Measurements from ENCODE around the gene RPS3A.
"Not testable (repeated sequence)": the region's sequence is repeated elsewhere in the genome, so short reads cannot be mapped to it uniquely, and the experiment has no call there.

The RPS3A gene

GRCh38 chr4:151099229-151099975 lies at the start of gene RPS3A:
Gene RPS3A (plus strand): TSS chr4:151099628. CDS start chr4:151099653, 25 bp downstream.
- TF ChIP-seq POLR2A (IDR thresholded peaks at IDR 0.05; ENCODE audit: low read length) (peak; percentile 99), GATA1 (IDR thresholded peaks at IDR 0.05; ENCODE audit: low read depth, low read length) (no peak)
- DNase-seq = peak; percentile 98 to 99

DNA sequence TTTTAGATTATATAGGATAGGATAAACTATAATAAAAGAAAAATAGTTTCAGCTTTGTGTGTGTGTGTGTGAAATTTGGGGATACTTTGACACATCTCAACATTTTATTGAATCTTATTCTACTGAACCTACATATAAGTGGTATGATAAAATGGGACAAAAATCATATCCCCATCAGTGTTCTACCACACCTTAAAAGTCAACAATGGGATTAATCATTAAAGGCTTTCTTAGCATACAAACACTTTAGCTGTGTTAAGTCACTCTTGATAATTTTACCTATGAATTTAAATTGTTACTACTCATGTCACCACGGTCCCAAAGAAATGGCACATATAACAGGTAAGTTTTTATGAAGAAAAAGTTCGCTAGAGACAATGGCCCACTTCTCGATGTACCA lies 46.6 kb upstream of the RPS3A start:
- TF ChIP-seq GATA1 (IDR thresholded peaks at IDR 0.05; ENCODE audit: low read depth, low read length) = no peak
- TF ChIP-seq POLR2A (IDR thresholded peaks at IDR 0.05; ENCODE audit: low read length) = no peak
- DNase-seq = no peak

DNA sequence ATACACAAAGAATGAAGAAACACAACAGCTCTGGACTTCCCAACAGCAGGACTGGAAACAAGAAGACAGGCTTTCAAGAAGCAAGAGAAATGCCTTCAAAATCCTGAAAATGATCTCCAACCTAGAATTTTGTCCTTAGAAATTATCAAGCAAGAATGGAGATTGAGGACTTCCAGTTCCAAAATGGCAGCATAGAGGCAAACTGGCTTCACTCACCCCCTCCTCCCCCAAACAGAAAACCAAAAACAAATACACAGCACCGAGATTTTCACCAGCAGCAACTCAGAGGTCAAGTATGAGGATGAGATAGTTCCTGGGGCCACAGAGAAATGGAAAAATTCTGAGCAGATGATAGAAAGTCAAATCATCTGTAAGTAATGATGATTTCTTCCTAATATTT lies 43.9 kb upstream of the RPS3A start:
- TF ChIP-seq GATA1 (IDR thresholded peaks at IDR 0.05; ENCODE audit: low read depth, low read length) (no peak), POLR2A (IDR thresholded peaks at IDR 0.05; ENCODE audit: low read length) (no peak)

DNA sequence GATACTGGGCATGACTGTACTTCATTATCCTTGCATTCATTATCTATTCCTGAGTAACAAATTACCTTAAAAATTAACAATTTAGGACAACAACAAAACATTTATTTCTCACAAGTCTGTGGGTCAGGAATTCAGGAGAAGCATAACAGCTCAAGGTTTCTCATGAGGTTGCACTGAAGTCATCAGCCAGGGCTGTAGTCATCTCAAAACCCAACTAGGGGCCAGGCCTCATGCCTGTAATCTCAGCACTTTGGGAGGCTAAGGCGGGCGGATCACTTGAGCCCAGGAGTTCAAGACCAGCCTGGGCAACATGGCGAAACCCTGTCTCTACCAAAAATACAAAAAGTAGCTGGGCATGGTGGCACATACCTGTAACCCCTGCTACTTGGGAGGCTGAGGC lies 36.3 kb upstream of the RPS3A start:
- not testable (repeated sequence) for DNase-seq

More for the DNA sequence above, 43.9 kb upstream of the RPS3A start:
- DNase-seq = no peak

GRCh38 chr4:151067316-151067970 lies 32.0 kb upstream of the RPS3A start:
- no peak for DNase-seq
- TF ChIP-seq GATA1 (IDR thresholded peaks at IDR 0.05; ENCODE audit: low read depth, low read length) = no peak
- TF ChIP-seq POLR2A (IDR thresholded peaks at IDR 0.05; ENCODE audit: low read length) = no peak

DNA sequence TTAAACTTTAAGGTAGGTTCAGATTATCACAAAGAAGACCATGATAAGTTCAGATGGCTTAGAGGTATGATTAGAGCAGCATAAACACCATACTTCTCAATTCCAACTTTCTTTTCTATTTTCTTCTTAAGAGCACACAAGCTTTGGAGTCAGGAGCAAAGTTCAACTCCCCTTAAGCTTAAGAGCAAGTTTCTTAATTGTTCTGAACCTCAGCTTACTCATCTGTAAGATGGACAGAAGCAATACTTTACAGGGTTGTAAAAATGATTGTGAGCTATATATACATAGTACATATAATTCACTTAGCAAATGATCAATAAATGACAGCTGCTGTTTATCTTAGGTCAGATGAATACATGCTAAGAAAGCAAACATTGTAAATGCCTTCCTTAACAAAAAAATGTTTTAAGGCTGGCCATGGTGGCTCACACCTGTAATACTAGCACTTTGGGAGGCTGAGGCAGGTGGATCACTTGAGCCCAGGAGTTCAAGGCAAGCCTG lies 25.0 kb upstream of the RPS3A start:
- no peak for DNase-seq
- TF ChIP-seq POLR2A (IDR thresholded peaks at IDR 0.05; ENCODE audit: low read length) = no peak
- TF ChIP-seq GATA1 (IDR thresholded peaks at IDR 0.05; ENCODE audit: low read depth, low read length) = no peak

DNA sequence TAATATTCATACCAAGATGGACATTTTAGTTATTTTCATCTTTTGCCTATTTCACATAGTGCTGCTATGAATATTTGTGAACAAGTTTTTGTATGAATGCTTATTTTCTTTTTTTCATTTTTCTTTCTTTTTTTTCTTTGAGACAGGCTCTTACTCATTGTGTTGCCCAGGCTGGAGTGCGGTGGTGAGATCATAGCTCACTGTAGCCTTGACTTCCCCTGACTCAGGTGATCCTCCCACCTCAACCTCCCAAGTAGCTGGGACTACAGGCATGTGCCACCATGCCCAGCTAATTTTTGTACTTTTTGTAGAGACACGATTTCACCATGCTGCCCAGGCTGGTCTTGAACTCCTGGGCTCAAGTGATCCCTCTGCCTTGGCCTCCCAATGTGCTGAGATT lies 21.4 kb upstream of the RPS3A start:
- not testable (repeated sequence) for DNase-seq

DNA sequence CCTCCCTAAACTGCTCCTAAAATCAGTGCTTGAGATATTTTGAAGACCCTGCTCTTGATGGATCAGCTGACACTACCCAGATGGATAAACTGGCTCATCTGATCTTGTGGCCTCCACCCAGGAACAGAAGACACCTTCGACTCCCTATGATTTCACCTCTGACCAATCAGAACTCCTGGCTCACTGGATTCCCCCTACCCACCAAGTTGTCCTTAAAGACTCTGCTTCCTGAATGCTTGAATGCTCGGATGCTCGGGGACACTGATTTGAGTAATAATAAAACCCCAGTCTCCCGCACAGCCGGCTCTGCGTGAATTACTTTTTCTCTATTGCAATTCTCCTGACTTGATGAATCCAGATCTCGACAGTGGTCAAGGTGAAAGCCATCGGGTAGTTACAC lies 12.0 kb upstream of the RPS3A start:
- DNase-seq = no peak

GRCh38 chr4:151091047-151091446 lies 8.4 kb upstream of the RPS3A start:
- TF ChIP-seq GATA1 (IDR thresholded peaks at IDR 0.05; ENCODE audit: low read depth, low read length) (no peak), POLR2A (IDR thresholded peaks at IDR 0.05; ENCODE audit: low read length) (no peak)
- no peak for DNase-seq

More for the DNA sequence above, 12.0 kb upstream of the RPS3A start:
- TF ChIP-seq GATA1 (IDR thresholded peaks at IDR 0.05; ENCODE audit: low read depth, low read length) = no peak
- no peak for TF ChIP-seq POLR2A (IDR thresholded peaks at IDR 0.05; ENCODE audit: low read length)

DNA sequence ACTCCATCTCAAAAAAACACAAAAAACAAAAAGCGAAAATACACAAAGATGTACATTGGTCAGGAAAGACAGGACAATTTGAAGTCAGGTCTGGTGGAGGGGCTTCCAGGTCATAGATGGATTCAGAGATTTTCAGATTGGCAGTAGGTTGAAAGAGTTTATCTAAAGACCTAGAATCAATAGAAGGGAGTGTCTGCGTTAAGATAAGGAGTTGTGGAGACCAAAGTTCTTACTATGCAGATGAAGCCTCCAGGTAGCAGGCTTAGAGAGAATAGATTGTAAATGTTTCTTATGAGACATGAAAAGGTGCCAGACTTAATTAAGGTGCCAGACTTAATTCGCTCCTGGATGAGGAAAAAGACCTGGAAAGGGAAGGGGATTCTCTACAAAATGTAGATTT lies 6.9 kb upstream of the RPS3A start:
- no peak for DNase-seq
- no peak for TF ChIP-seq POLR2A (IDR thresholded peaks at IDR 0.05; ENCODE audit: low read length)
- no peak for TF ChIP-seq GATA1 (IDR thresholded peaks at IDR 0.05; ENCODE audit: low read depth, low read length)

DNA sequence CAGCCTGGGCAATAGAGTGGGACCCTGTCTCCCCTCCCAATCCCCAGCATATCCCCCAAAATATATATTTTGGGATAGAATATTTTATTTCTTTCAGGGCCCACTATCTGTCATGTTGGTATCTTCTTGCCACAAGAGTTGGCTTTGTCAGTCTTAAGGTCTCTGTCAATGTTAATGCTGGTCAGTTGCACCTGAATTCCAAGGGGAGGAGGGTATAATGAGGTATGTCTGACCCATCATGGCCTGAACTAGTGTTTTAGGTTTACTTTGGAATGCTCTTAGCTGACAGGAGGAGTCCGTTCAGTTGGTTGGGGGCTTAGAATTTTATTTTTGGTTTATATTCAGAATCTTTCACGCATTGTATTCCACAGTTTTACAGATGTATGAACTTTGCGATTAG lies 6.2 kb upstream of the RPS3A start:
- TF ChIP-seq GATA1 (IDR thresholded peaks at IDR 0.05; ENCODE audit: low read depth, low read length) (no peak), POLR2A (IDR thresholded peaks at IDR 0.05; ENCODE audit: low read length) (no peak)
- DNase-seq = no peak

GRCh38 chr4:151094290-151094751 lies 5.1 kb upstream of the RPS3A start:
- no peak for DNase-seq
- no peak for TF ChIP-seq GATA1 (IDR thresholded peaks at IDR 0.05; ENCODE audit: low read depth, low read length)
- TF ChIP-seq POLR2A (IDR thresholded peaks at IDR 0.05; ENCODE audit: low read length) = no peak

DNA sequence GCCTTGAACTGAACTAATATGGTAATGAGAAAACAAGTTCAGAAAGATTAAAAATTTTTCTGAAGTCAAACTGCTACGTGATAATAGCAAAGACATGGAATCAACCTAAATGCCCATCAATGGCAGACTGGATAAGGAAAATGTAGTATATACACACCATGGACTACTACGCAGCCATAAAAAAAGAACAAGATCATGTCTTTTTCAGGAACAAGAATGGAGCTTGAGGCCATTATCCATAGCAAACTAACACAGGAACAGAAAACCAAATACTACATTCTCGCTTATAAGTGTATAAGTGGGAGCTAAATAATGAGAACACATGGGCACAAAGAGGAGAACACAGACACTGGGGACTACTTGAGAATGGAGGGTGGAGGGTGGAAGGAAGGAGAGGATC lies 4.3 kb upstream of the RPS3A start:
- DNase-seq = no peak
- TF ChIP-seq GATA1 (IDR thresholded peaks at IDR 0.05; ENCODE audit: low read depth, low read length) = no peak
- TF ChIP-seq POLR2A (IDR thresholded peaks at IDR 0.05; ENCODE audit: low read length) = no peak

DNA sequence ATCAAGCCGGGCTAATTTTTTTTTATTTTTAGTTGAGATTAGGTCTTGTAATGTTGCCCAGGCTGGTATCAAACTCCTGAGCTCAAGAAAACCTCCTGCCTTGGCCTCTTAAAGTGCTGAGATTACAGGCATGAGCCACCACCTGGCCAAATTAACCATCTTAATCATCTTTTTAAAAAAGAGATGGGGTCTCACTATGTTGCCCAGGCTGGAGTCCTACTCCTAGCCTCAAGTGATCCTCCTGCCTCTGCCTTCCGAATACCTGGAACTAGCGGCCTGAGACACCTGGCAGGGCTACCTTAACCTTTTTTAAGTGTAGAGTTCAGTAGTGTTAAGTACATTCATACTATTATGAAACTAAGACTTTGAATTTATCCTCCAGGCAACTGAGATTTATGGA lies 1.7 kb upstream of the RPS3A start:
- TF ChIP-seq POLR2A (IDR thresholded peaks at IDR 0.05; ENCODE audit: low read length) = no peak
- TF ChIP-seq GATA1 (IDR thresholded peaks at IDR 0.05; ENCODE audit: low read depth, low read length) = no peak
- no peak for DNase-seq

DNA sequence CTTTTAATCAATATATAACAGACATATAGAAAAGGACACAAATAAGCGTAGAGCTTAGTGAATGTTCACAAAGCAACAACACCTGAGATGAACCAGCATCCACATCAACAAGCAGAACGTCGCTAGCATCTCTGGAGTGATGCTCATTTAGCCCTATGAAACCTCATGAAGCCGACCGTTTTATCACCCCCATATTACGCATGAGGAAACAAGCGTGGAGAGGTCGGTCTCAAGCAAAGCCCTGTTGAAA lies 524 bp upstream of the RPS3A start:
- TF ChIP-seq POLR2A (IDR thresholded peaks at IDR 0.05; ENCODE audit: low read length) = no peak
- no peak for TF ChIP-seq GATA1 (IDR thresholded peaks at IDR 0.05; ENCODE audit: low read depth, low read length)
- DNase-seq = no peak

All from erythroblast (primary cell).